K562 (cell line): ENCODE data around the gene GRAMD2A. TPM values are rescaled to one million over a fixed set of nuclear protein-coding genes. Genes with fewer than 3 reads are reported as not detected.

ENCODE experiments used
- ATAC-seq: fragments of 200-7000 bp; cut with Tn5 transposase; 3 replicates; pipeline ENCODE4 v1.9.1; 2020; ENCODE audit warnings: moderate library complexity
- BruUV-seq: library from RNA; stranded (reverse); fragments of 400-500 nt; replicated peaks from 2 replicates; lab custom pipeline; 2021; lab: Mats Ljungman, UMichigan
- CTCF ChIA-PET: fragments of 300-600 bp; formaldehyde crosslinking; extraction: SDS; loops from one replicate; lab custom pipeline; 2021; ENCODE audit warnings: low intra/inter-chr PET ratio; lab: Yijun Ruan, JAX
- POLR2A ChIA-PET: fragments of 300-600, 350-650 bp; sonication (Branson Sonifier 250); formaldehyde crosslinking; extraction: SDS; loops from one replicate; lab custom pipeline; 2021; ENCODE audit warnings: antibody characterized with exemption, inconsistent platforms; lab: Yijun Ruan, JAX
- DNase-seq, 4 experiments: peaks; one replicate each; pipeline versions ENCODE4 v3.0.0 to v3.0.0-alpha.2; 2011 to 2018; ENCODE audit warnings: low spot score in 3 of 4, mixed read lengths in 3 of 4; ENCODE audit errors: extremely low read depth in 1 of 4
- FAIRE-seq: peaks from 2 replicates; lab custom pipeline; 2011; peaks lifted over from hg19 to GRCh38; lab: Jason Lieb, UNC
- H2AFZ ChIP-seq: 2 replicates; pipeline ENCODE4 v1.6.0; 2011; ENCODE audit warnings: low read depth, low read length, control low read depth, inconsistent platforms
- H3K27ac ChIP-seq: fragments of 200-600 bp; 3 replicates; pipeline ENCODE4 v1.8.0; 2011; ENCODE audit warnings: low read depth, mild to moderate bottlenecking, control low read depth, inconsistent platforms, low read length, moderate library complexity, mixed read lengths; ENCODE audit errors: extremely low read depth
- H3K27me3 ChIP-seq, 2 experiments: fragments of 300-600 bp in 1 of 2; 2 replicates in 1 of 2; 3 replicates in 1 of 2; pipeline versions ENCODE4 v1.6.0 to v1.8.0; 2011; ENCODE audit warnings: inconsistent platforms in 2 of 2, low read length in 2 of 2, mild to moderate bottlenecking in 1 of 2, mixed read lengths in 1 of 2, moderate library complexity in 1 of 2; ENCODE audit not compliant: control insufficient read depth in 2 of 2, insufficient read depth in 2 of 2
- H3K36me3 ChIP-seq: fragments of 300-600 bp; 3 replicates; pipeline ENCODE4 v1.8.0; 2011; ENCODE audit warnings: mild to moderate bottlenecking, low read length, inconsistent platforms; ENCODE audit not compliant: control insufficient read depth, insufficient read depth
- H3K4me1 ChIP-seq, 2 experiments: fragments of 200-600 bp in 1 of 2; replicated peaks in 1 of 2; 2 replicates in 1 of 2; 3 replicates in 1 of 2; pipeline versions ENCODE4 v1.5.1 to v1.8.0; 2011; ENCODE audit warnings: inconsistent platforms in 2 of 2, low read length in 2 of 2, mild to moderate bottlenecking in 1 of 2, mixed read lengths in 1 of 2, moderate library complexity in 1 of 2; ENCODE audit not compliant: control insufficient read depth in 2 of 2, insufficient read depth in 2 of 2
- H3K4me2 ChIP-seq: 2 replicates; pipeline ENCODE4 v1.6.1; 2011; ENCODE audit warnings: low read length, control low read depth, inconsistent platforms, mixed read lengths; ENCODE audit not compliant: insufficient read depth
- H3K4me3 ChIP-seq: fragments of 200-600 bp; sonication (generic), shearing (Covaris generic); 2 replicates; pipeline ENCODE4 v1.5.1; 2016; ENCODE audit warnings: control low read depth, inconsistent platforms
- H3K79me2 ChIP-seq: fragments of 200-600 bp; 3 replicates; pipeline ENCODE4 v1.8.0; 2011; ENCODE audit warnings: low read length, inconsistent platforms; ENCODE audit not compliant: control insufficient read depth, insufficient read depth
- H3K9ac ChIP-seq, 2 experiments: 2 replicates each; pipeline versions ENCODE4 v1.6.0 to v1.6.1; 2011; ENCODE audit warnings: low read depth in 2 of 2, low read length in 2 of 2, control low read depth in 1 of 2, inconsistent platforms in 1 of 2, mild to moderate bottlenecking in 1 of 2, mixed read lengths in 1 of 2; ENCODE audit not compliant: insufficient read depth in 1 of 2
- H3K9me1 ChIP-seq: one replicate; pipeline ENCODE4 v1.6.0; 2011; ENCODE audit warnings: inconsistent platforms, mild to moderate bottlenecking, low read length, moderate library complexity; ENCODE audit not compliant: control insufficient read depth, insufficient read depth
- H3K9me3 ChIP-seq: replicated peaks from 2 replicates; pipeline ENCODE4 v1.5.1; 2011; ENCODE audit warnings: low read depth, low read length, inconsistent platforms; ENCODE audit not compliant: control insufficient read depth, insufficient read depth
- H4K20me1 ChIP-seq: replicated peaks from 2 replicates; pipeline ENCODE4 v1.6.1; 2011; ENCODE audit warnings: low read length, inconsistent platforms, mixed read lengths; ENCODE audit not compliant: control insufficient read depth, insufficient read depth
- BCOR ChIP-seq: fragments of 450-650 bp; IDR thresholded peaks from 2 replicates; pipeline ENCODE4 v1.6.1; 2016
- GATAD2A ChIP-seq: fragments of 450-650 bp; IDR thresholded peaks from 2 replicates; pipeline ENCODE4 v1.6.1; 2017
- PHTF2 ChIP-seq: fragments of 250-450 bp; sonication (Bioruptor Pico); IDR thresholded peaks from 2 replicates; pipeline ENCODE4 v1.5.0; 2021; ENCODE audit warnings: mild to moderate bottlenecking
- RBM25 ChIP-seq: fragments of 200-400 bp; formaldehyde crosslinking; IDR thresholded peaks from 2 replicates; pipeline ENCODE4 v1.6.1; 2018; ENCODE audit warnings: low read length, low read depth, moderate library complexity; ENCODE audit not compliant: severe bottlenecking
- TSHZ1 ChIP-seq: fragments of 250-450 bp; sonication (Bioruptor Pico); IDR thresholded peaks from 2 replicates; pipeline ENCODE4 v1.4.0; 2020; ENCODE audit warnings: mild to moderate bottlenecking, moderate library complexity
- ZNF121 ChIP-seq: sonication (generic); formaldehyde crosslinking; conservative IDR thresholded peaks from 2 replicates; pipeline ENCODE4 v1.8.0; 2022; ENCODE audit warnings: missing genetic modification reagents
- WGBS: fragments of 100-300 bp; shearing (Covaris generic); methylation state at CpG from one replicate; pipeline ENCODE4 v1.1.6; 2016; ENCODE audit warnings: low coverage, mixed read lengths; ENCODE audit not compliant: insufficient coverage; ENCODE audit errors: missing lambda C conversion rate; 5-methylcytosine and 5-hydroxymethylcytosine counted together
- in situ Hi-C: fragments of 300-500 bp; cut with MboI; formaldehyde crosslinking; loops from 4 replicates; pipeline ENCODE4 v1.15.0; 2018; ENCODE audit warnings: inconsistent platforms, mixed read lengths
- intact Hi-C: fragments of 100-400 bp; cut with micrococcal nuclease; formaldehyde crosslinking; loops from 2 replicates; pipeline ENCODE4 v1.14.2; 2022
- polyA plus RNA-seq, 8 experiments: library from polyadenylated mRNA; depleted of rRNA in 4 of 8; stranded (reverse) in 5 of 8; unstranded in 3 of 8; fragments of >200 nt; fragmentation: Nextera tagmentation in 2 of 8; fragmentation: Illumina TruSeq in 1 of 8; extraction: Ambion mirVana in 2 of 8; extraction: Trizol in 1 of 8; gene quantifications; 2 replicates each; pipeline versions ENCODE4 v1.2.1 to v1.2.3, GENCODE V29; 2011 to 2014; ENCODE audit warnings: inconsistent platforms in 1 of 8, missing spikeins in 1 of 8
- total RNA-seq, 7 experiments: library from RNA; depleted of rRNA in 6 of 7; stranded (reverse); fragments of >200 nt in 6 of 7; fragmentation: Illumina TruSeq in 2 of 7; extraction: Trizol in 2 of 7; gene quantifications; 2 replicates each; pipeline versions ENCODE4 v1.2.1 to v1.2.3, GENCODE V29; 2011 to 2021; ENCODE audit warnings: low replicate concordance in 1 of 7

Gene GRAMD2A
- total and polyA plus RNA-seq, 9 of the 15 experiments (the other 6 are each of a cell fraction or from before 2014, with no cell fraction given): 0.08 to 0.22 TPM; not detected in 7

- no peak for TF ChIP-seq TSHZ1 (CRISPR knock-in tag)
Measured at GRCh38 chr15:72239652-72240051, 42.1 kb upstream of the GRAMD2A start (continued).

- CTCF ChIA-PET: no interaction called here
- intact Hi-C loops: loop anchor here (10.0 kb wide), 1 partner anchor 236 kb away; the partner anchor contains the start of gene ARIH1
- peak; percentile 59 for FAIRE-seq
- H3K4me2 ChIP-seq: no peak overlapping the region
- no peaks in the 10 kb centered on the region for H3K9me3 ChIP-seq
- no peak for DNase-seq
- TF ChIP-seq BCOR (peak; percentile 15; the same call in 1 of the 2 replicates), GATAD2A (no peak), RBM25 (peak; percentile 63), PHTF2 (CRISPR knock-in tag) (no peak), ZNF121 (CRISPR knock-in tag) (peak; percentile 89)
- POLR2A ChIA-PET: interaction anchor here (0.6 kb wide), 1 partner anchor 169 kb away, joined by 3 read pairs; no protein-coding TSS in a partner anchor
- no peak overlapping the region for H3K4me3 ChIP-seq
- no TSS peak for BruUV-seq
- peak overlapping the region; percentile 97 for H3K27ac ChIP-seq
- H3K79me2 ChIP-seq: peaks cover 13% of the 10 kb centered on the region
- WGBS: 100% methylated on average over 3 of the region's 3 CpGs
- H3K9ac ChIP-seq: peak overlapping the region in 1 of 2 experiments; percentile 91; a peak in 1 of 4 replicates
- H3K9me1 ChIP-seq: no peaks in the 10 kb centered on the region
- in situ Hi-C loops: no loop called here
- peaks cover 16 to 29% of the 10 kb centered on the region in 2 experiments for H3K4me1 ChIP-seq
- no peaks in the 10 kb centered on the region for H3K27me3 ChIP-seq
- H2AFZ ChIP-seq: 0 out of 2 replicates have a peak overlapping the region, but pooled peaks have one; percentile 79
- peaks cover 39% of the 10 kb centered on the region; the same call in 2 of the 3 replicates for H3K36me3 ChIP-seq
- ATAC-seq: no peak
- H4K20me1 ChIP-seq: no peaks in the 10 kb centered on the region; the same call in 1 of the 2 replicates
Measured at GRCh38 chr15:72238586-72238985, 41.0 kb upstream of the GRAMD2A start.
